ENCODE results near the gene PPP1R9A.

The PPP1R9A gene

GRCh38 chr7:94909179-94909466 is 1.7 kb downstream of the PPP1R9A start:
- H3K27me3 ChIP-seq (ENCODE audit: insufficient read depth, low read length), result peaks cover 26% of the 10 kb centered on the region; the same call in 1 of the 2 replicates
- no peak overlapping the region for H3K27ac ChIP-seq (ENCODE audit: low read depth, low read length)
- H2AFZ ChIP-seq (ENCODE audit: low read length, unreplicated experiment), result peak overlapping the region; percentile 43
- peak overlapping the region; percentile 77 for H3K4me3 ChIP-seq (ENCODE audit: low read depth, low read length)
- no peaks in the 10 kb centered on the region for H3K4me1 ChIP-seq (ENCODE audit: control insufficient read depth, insufficient read depth, low read length, unreplicated experiment)
- no peaks in the 10 kb centered on the region for H3K79me2 ChIP-seq (ENCODE audit: control insufficient read depth, insufficient read depth, low read length, unreplicated experiment)
- H3K36me3 ChIP-seq (ENCODE audit: insufficient read depth, low read length), result no peaks in the 10 kb centered on the region

GRCh38 chr7:94912085-94912484 is 4.7 kb downstream of the PPP1R9A start:
- Histone ChIP-seq H3K79me2 (ENCODE audit: control insufficient read depth, insufficient read depth, low read length, unreplicated experiment) (no peaks in the 10 kb centered on the region), H3K27ac (ENCODE audit: low read depth, low read length) (no peak overlapping the region), H3K4me3 (ENCODE audit: low read depth, low read length) (no peak overlapping the region), H3K27me3 (ENCODE audit: insufficient read depth, low read length) (peaks cover 26% of the 10 kb centered on the region; the same call in 1 of the 2 replicates), H3K36me3 (ENCODE audit: insufficient read depth, low read length) (no peaks in the 10 kb centered on the region), H2AFZ (ENCODE audit: low read length, unreplicated experiment) (no peak overlapping the region), H3K4me1 (ENCODE audit: control insufficient read depth, insufficient read depth, low read length, unreplicated experiment) (no peaks in the 10 kb centered on the region)

- Histone ChIP-seq H3K4me1 (ENCODE audit: control insufficient read depth, insufficient read depth, low read length, unreplicated experiment) (no peaks in the 10 kb centered on the region), H2AFZ (ENCODE audit: low read length, unreplicated experiment) (no peak overlapping the region), H3K27me3 (ENCODE audit: insufficient read depth, low read length) (peaks cover 26% of the 10 kb centered on the region; the same call in 1 of the 2 replicates), H3K36me3 (ENCODE audit: insufficient read depth, low read length) (no peaks in the 10 kb centered on the region), H3K4me3 (ENCODE audit: low read depth, low read length) (no peak overlapping the region), H3K27ac (ENCODE audit: low read depth, low read length) (no peak overlapping the region), H3K79me2 (ENCODE audit: control insufficient read depth, insufficient read depth, low read length, unreplicated experiment) (no peaks in the 10 kb centered on the region)
These were observed 6.0 kb downstream of the PPP1R9A start for GRCh38 chr7:94913391-94913790.

GRCh38 chr7:94921911-94922310 is 14.5 kb downstream of the PPP1R9A start:
- H2AFZ ChIP-seq (ENCODE audit: low read length, unreplicated experiment), result no peak overlapping the region
- no peak overlapping the region for H3K27ac ChIP-seq (ENCODE audit: low read depth, low read length)
- no peaks in the 10 kb centered on the region for H3K79me2 ChIP-seq (ENCODE audit: control insufficient read depth, insufficient read depth, low read length, unreplicated experiment)
- no peaks in the 10 kb centered on the region for H3K27me3 ChIP-seq (ENCODE audit: insufficient read depth, low read length)
- no peak overlapping the region for H3K4me3 ChIP-seq (ENCODE audit: low read depth, low read length)
- H3K4me1 ChIP-seq (ENCODE audit: control insufficient read depth, insufficient read depth, low read length, unreplicated experiment), result no peaks in the 10 kb centered on the region
- H3K36me3 ChIP-seq (ENCODE audit: insufficient read depth, low read length), result no peaks in the 10 kb centered on the region

GRCh38 chr7:94922457-94922856 is 15.1 kb downstream of the PPP1R9A start:
- H2AFZ ChIP-seq (ENCODE audit: low read length, unreplicated experiment), result no peak overlapping the region
- no peak overlapping the region for H3K4me3 ChIP-seq (ENCODE audit: low read depth, low read length)
- no peaks in the 10 kb centered on the region for H3K79me2 ChIP-seq (ENCODE audit: control insufficient read depth, insufficient read depth, low read length, unreplicated experiment)
- no peaks in the 10 kb centered on the region for H3K27me3 ChIP-seq (ENCODE audit: insufficient read depth, low read length)
- H3K27ac ChIP-seq (ENCODE audit: low read depth, low read length), result no peak overlapping the region
- H3K36me3 ChIP-seq (ENCODE audit: insufficient read depth, low read length), result no peaks in the 10 kb centered on the region
- no peaks in the 10 kb centered on the region for H3K4me1 ChIP-seq (ENCODE audit: control insufficient read depth, insufficient read depth, low read length, unreplicated experiment)

- no peaks in the 10 kb centered on the region for H3K79me2 ChIP-seq (ENCODE audit: control insufficient read depth, insufficient read depth, low read length, unreplicated experiment)
- no peak overlapping the region for H2AFZ ChIP-seq (ENCODE audit: low read length, unreplicated experiment)
These were observed 16.0 kb downstream of the PPP1R9A start for GRCh38 chr7:94923412-94923811.

GRCh38 chr7:94928168-94928707 is 20.8 kb downstream of the PPP1R9A start:
- H3K27ac ChIP-seq (ENCODE audit: low read depth, low read length), result no peak overlapping the region
- no peaks in the 10 kb centered on the region for H3K79me2 ChIP-seq (ENCODE audit: control insufficient read depth, insufficient read depth, low read length, unreplicated experiment)
- no peak overlapping the region for H2AFZ ChIP-seq (ENCODE audit: low read length, unreplicated experiment)
- no peak overlapping the region for H3K4me3 ChIP-seq (ENCODE audit: low read depth, low read length)
- H3K27me3 ChIP-seq (ENCODE audit: insufficient read depth, low read length), result no peaks in the 10 kb centered on the region
- H3K4me1 ChIP-seq (ENCODE audit: control insufficient read depth, insufficient read depth, low read length, unreplicated experiment), result no peaks in the 10 kb centered on the region
- H3K36me3 ChIP-seq (ENCODE audit: insufficient read depth, low read length), result no peaks in the 10 kb centered on the region

More at GRCh38 chr7:94923412-94923811, 16.0 kb downstream of the PPP1R9A start:
- H3K36me3 ChIP-seq (ENCODE audit: insufficient read depth, low read length), result no peaks in the 10 kb centered on the region
- no peaks in the 10 kb centered on the region for H3K4me1 ChIP-seq (ENCODE audit: control insufficient read depth, insufficient read depth, low read length, unreplicated experiment)
- no peaks in the 10 kb centered on the region for H3K27me3 ChIP-seq (ENCODE audit: insufficient read depth, low read length)
- H3K4me3 ChIP-seq (ENCODE audit: low read depth, low read length), result no peak overlapping the region
- H3K27ac ChIP-seq (ENCODE audit: low read depth, low read length), result no peak overlapping the region

GRCh38 chr7:94933256-94933990 is 26.0 kb downstream of the PPP1R9A start:
- H3K36me3 ChIP-seq (ENCODE audit: insufficient read depth, low read length), result no peaks in the 10 kb centered on the region
- H2AFZ ChIP-seq (ENCODE audit: low read length, unreplicated experiment), result no peak overlapping the region
- H3K4me3 ChIP-seq (ENCODE audit: low read depth, low read length), result no peak overlapping the region
- H3K27ac ChIP-seq (ENCODE audit: low read depth, low read length), result no peak overlapping the region
- H3K27me3 ChIP-seq (ENCODE audit: insufficient read depth, low read length), result no peaks in the 10 kb centered on the region
- H3K79me2 ChIP-seq (ENCODE audit: control insufficient read depth, insufficient read depth, low read length, unreplicated experiment), result no peaks in the 10 kb centered on the region
- no peaks in the 10 kb centered on the region for H3K4me1 ChIP-seq (ENCODE audit: control insufficient read depth, insufficient read depth, low read length, unreplicated experiment)

GRCh38 chr7:94939395-94939794 is 32.0 kb downstream of the PPP1R9A start:
- no peak overlapping the region for H3K4me3 ChIP-seq (ENCODE audit: low read depth, low read length)
- H3K27me3 ChIP-seq (ENCODE audit: insufficient read depth, low read length), result no peaks in the 10 kb centered on the region
- no peak overlapping the region for H2AFZ ChIP-seq (ENCODE audit: low read length, unreplicated experiment)
- H3K79me2 ChIP-seq (ENCODE audit: control insufficient read depth, insufficient read depth, low read length, unreplicated experiment), result no peaks in the 10 kb centered on the region
- no peaks in the 10 kb centered on the region for H3K4me1 ChIP-seq (ENCODE audit: control insufficient read depth, insufficient read depth, low read length, unreplicated experiment)
- no peaks in the 10 kb centered on the region for H3K36me3 ChIP-seq (ENCODE audit: insufficient read depth, low read length)
- no peak overlapping the region for H3K27ac ChIP-seq (ENCODE audit: low read depth, low read length)

- no peaks in the 10 kb centered on the region for H3K79me2 ChIP-seq (ENCODE audit: control insufficient read depth, insufficient read depth, low read length, unreplicated experiment)
- no peak overlapping the region for H3K27ac ChIP-seq (ENCODE audit: low read depth, low read length)
- H2AFZ ChIP-seq (ENCODE audit: low read length, unreplicated experiment), result no peak overlapping the region
- H3K36me3 ChIP-seq (ENCODE audit: insufficient read depth, low read length), result no peaks in the 10 kb centered on the region
- no peak overlapping the region for H3K4me3 ChIP-seq (ENCODE audit: low read depth, low read length)
- H3K27me3 ChIP-seq (ENCODE audit: insufficient read depth, low read length), result no peaks in the 10 kb centered on the region
- no peaks in the 10 kb centered on the region for H3K4me1 ChIP-seq (ENCODE audit: control insufficient read depth, insufficient read depth, low read length, unreplicated experiment)
These were observed 32.8 kb downstream of the PPP1R9A start for GRCh38 chr7:94940241-94940640.

GRCh38 chr7:94941844-94942632 is 34.6 kb downstream of the PPP1R9A start:
- H3K27ac ChIP-seq (ENCODE audit: low read depth, low read length), result no peak overlapping the region
- no peaks in the 10 kb centered on the region for H3K79me2 ChIP-seq (ENCODE audit: control insufficient read depth, insufficient read depth, low read length, unreplicated experiment)
- no peaks in the 10 kb centered on the region for H3K27me3 ChIP-seq (ENCODE audit: insufficient read depth, low read length)
- no peak overlapping the region for H3K4me3 ChIP-seq (ENCODE audit: low read depth, low read length)
- H2AFZ ChIP-seq (ENCODE audit: low read length, unreplicated experiment), result no peak overlapping the region
- H3K36me3 ChIP-seq (ENCODE audit: insufficient read depth, low read length), result no peaks in the 10 kb centered on the region
- no peaks in the 10 kb centered on the region for H3K4me1 ChIP-seq (ENCODE audit: control insufficient read depth, insufficient read depth, low read length, unreplicated experiment)
